SK-N-SH treated with all-trans-retinoic acid at 6 μM for 48 hours (cell line): ENCODE data around the gene CEMIP.

Source experiments
- ATAC-seq: fragments of 200-7000 bp; cut with Tn5 transposase; 3 replicates; pipeline ENCODE4 v1.9.1; 2020; ENCODE audit warnings: mild to moderate bottlenecking, moderate library complexity
- ARNTL ChIP-seq: fragments of 450-650 bp; formaldehyde crosslinking; IDR thresholded peaks from 2 replicates; pipeline ENCODE4 v1.5.0; 2020; ENCODE audit warnings: low read depth, mild to moderate bottlenecking, moderate library complexity, borderline replicate concordance
- BACH2 ChIP-seq: fragments of 250-450 bp; sonication (Bioruptor Pico); IDR thresholded peaks from 2 replicates; pipeline ENCODE4 v1.9.0; 2021; ENCODE audit warnings: mild to moderate bottlenecking, borderline replicate concordance
- CSDC2 ChIP-seq: fragments of 250-450 bp; sonication (Bioruptor Pico); IDR thresholded peaks from 2 replicates; pipeline ENCODE4 v1.5.0; 2020; ENCODE audit warnings: mild to moderate bottlenecking, moderate library complexity
- ESRRG ChIP-seq: fragments of 250-450 bp; sonication (Bioruptor Pico); IDR thresholded peaks from 2 replicates; pipeline ENCODE4 v1.6.1; 2021; ENCODE audit warnings: mild to moderate bottlenecking
- OSR1 ChIP-seq: fragments of 250-450 bp; sonication (Bioruptor Pico); IDR thresholded peaks from 2 replicates; pipeline ENCODE4 v1.8.0; 2022; ENCODE audit warnings: moderate library complexity, mild to moderate bottlenecking, inconsistent platforms
- PPARA ChIP-seq: fragments of 250-450 bp; sonication (Bioruptor Pico); IDR thresholded peaks from 2 replicates; pipeline ENCODE4 v1.5.0; 2020; ENCODE audit warnings: mild to moderate bottlenecking, borderline replicate concordance
- RARB ChIP-seq: fragments of 250-450 bp; sonication (Bioruptor Pico); IDR thresholded peaks from 2 replicates; pipeline ENCODE4 v1.8.0; 2021; ENCODE audit warnings: mild to moderate bottlenecking, moderate library complexity
- SNAI2 ChIP-seq: fragments of 250-450 bp; sonication (Bioruptor Pico); IDR thresholded peaks from 2 replicates; pipeline ENCODE4 v1.5.0; 2020; ENCODE audit warnings: mild to moderate bottlenecking, moderate library complexity
- TCF4 ChIP-seq: fragments of 250-450 bp; sonication (Bioruptor Pico); IDR thresholded peaks from 2 replicates; pipeline ENCODE4 v1.8.0; 2021; ENCODE audit warnings: mild to moderate bottlenecking, moderate library complexity, borderline replicate concordance
- TOX ChIP-seq: fragments of 250-450 bp; sonication (Bioruptor Pico); IDR thresholded peaks from 2 replicates; pipeline ENCODE4 v1.8.0; 2021; ENCODE audit warnings: mild to moderate bottlenecking, moderate library complexity, borderline replicate concordance
- ZFP3 ChIP-seq: fragments of 250-450 bp; sonication (Bioruptor Pico); IDR thresholded peaks from 2 replicates; pipeline ENCODE4 v1.5.0; 2020; ENCODE audit warnings: mild to moderate bottlenecking, moderate library complexity
- ZFP30 ChIP-seq: fragments of 450-650 bp; formaldehyde crosslinking; IDR thresholded peaks from 2 replicates; pipeline ENCODE4 v1.5.0; 2022; ENCODE audit warnings: mild to moderate bottlenecking, moderate library complexity
- ZNF565 ChIP-seq: fragments of 450-650 bp; formaldehyde crosslinking; conservative IDR thresholded peaks from 2 replicates; pipeline ENCODE4 v1.5.0; 2020; ENCODE audit warnings: low read depth, mild to moderate bottlenecking, moderate library complexity
- ZNF70 ChIP-seq: fragments of 450-650 bp; formaldehyde crosslinking; IDR thresholded peaks from 2 replicates; pipeline ENCODE4 v1.5.0; 2020; ENCODE audit warnings: mild to moderate bottlenecking, moderate library complexity
- ZNF8 ChIP-seq: fragments of 450-650 bp; formaldehyde crosslinking; IDR thresholded peaks from 2 replicates; pipeline ENCODE4 v1.5.0; 2020; ENCODE audit warnings: mild to moderate bottlenecking, moderate library complexity
- TF ChIP-seq, protein P1 (sequence below): fragments of 250-450 bp; sonication (Bioruptor Pico); IDR thresholded peaks from 2 replicates; pipeline ENCODE4 v1.5.1; 2020; ENCODE audit warnings: low read depth, mild to moderate bottlenecking, moderate library complexity
- TF ChIP-seq, protein P2 (sequence below): fragments of 250-450 bp; sonication (Bioruptor Pico); IDR thresholded peaks from 2 replicates; pipeline ENCODE4 v1.5.1; 2021; ENCODE audit warnings: mild to moderate bottlenecking, moderate library complexity
- TF ChIP-seq, protein P3 (sequence below): fragments of 250-450 bp; sonication (Bioruptor Pico); IDR thresholded peaks from 2 replicates; pipeline ENCODE4 v1.5.0; 2020; ENCODE audit warnings: mild to moderate bottlenecking, moderate library complexity
- TF ChIP-seq, protein P4 (sequence below): fragments of 250-450 bp; sonication (Bioruptor Pico); IDR thresholded peaks from 2 replicates; pipeline ENCODE4 v1.8.0; 2021; ENCODE audit warnings: low read depth, mild to moderate bottlenecking, moderate library complexity, borderline replicate concordance
- TF ChIP-seq, protein P5 (sequence below): fragments of 250-450 bp; sonication (Bioruptor Pico); IDR thresholded peaks from 2 replicates; pipeline ENCODE4 v1.8.0; 2020; ENCODE audit warnings: mild to moderate bottlenecking, moderate library complexity, borderline replicate concordance

CEMIP gene

DNA sequence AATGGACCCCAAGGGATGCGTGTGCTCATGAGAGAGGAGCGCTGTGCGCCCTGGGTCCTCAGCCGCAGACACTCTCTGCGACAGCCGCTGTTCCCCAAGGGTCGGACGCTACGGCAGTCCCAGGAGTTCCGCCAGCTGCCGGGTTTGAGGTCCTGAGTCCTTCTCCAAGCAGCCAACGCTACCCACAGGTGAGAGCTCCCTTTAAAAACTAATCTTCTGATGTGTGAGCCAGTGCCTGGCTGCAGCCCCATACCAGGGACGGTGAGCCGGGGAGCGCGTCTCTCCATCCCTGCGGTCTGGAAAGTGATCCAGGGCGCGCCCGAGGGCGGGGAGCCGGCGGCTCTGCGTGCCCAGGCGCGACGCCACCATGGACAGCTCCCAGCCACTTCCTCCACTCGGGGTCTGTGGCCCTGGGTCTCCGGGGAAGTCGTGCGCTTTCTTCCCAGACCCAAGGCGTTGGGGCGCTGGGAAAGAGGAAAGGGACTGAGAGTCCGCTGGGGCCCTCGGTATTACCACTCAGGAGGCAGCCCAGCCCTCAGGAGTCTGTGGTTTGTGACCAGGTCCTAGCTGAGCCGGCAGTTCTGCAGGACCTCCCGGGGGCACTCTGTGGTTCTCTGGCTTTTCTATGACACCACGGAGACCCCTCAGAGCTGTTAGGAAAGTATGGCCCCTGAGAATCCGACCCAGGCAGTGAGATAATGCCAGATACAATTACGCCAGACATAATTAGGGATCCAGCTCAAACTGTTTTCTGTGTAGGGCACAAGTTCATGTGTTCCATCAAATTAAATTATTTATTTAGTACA, 1.4 kb downstream of the CEMIP start:
- 0 out of 2 replicates have a peak, but pooled peaks have one; percentile 24 for TF ChIP-seq SNAI2 (CRISPR knock-in tag)
- TF ChIP-seq ZFP3 (CRISPR knock-in tag), result 0 out of 2 replicates have a peak, but pooled peaks have one; percentile 33
- TF ChIP-seq TCF4 (CRISPR knock-in tag), result no peak
- ATAC-seq, result peak; percentile 48

DNA sequence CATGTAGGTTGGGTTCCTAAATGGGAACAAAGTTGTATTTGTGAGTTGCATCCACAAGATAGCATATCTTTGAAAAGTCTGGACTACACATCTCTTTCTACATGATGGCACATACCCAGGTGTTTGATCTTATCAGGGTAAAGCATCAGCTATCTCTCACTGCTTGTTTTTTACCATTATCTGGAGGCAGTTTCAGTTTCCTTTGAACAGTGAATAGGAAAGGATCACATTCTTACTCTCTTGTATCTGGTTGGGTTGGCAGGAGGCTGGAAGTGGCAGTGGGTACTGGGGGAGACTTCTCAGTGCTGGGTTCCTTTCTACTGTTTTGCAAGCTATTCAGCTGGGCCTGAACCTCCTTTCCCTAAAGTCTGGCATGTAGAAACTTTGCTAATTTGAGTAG, 4.1 kb downstream of the CEMIP start:
- no peak for ATAC-seq
- TF ChIP-seq ZNF565 (CRISPR knock-in tag), result no peak
- no peak for TF ChIP-seq ZNF70 (CRISPR knock-in tag)
- TF ChIP-seq, protein P1, sequence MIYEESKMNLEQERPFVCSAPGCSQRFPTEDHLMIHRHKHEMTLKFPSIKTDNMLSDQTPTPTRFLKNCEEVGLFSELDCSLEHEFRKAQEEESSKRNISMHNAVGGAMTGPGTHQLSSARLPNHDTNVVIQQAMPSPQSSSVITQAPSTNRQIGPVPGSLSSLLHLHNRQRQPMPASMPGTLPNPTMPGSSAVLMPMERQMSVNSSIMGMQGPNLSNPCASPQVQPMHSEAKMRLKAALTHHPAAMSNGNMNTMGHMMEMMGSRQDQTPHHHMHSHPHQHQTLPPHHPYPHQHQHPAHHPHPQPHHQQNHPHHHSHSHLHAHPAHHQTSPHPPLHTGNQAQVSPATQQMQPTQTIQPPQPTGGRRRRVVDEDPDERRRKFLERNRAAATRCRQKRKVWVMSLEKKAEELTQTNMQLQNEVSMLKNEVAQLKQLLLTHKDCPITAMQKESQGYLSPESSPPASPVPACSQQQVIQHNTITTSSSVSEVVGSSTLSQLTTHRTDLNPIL (CRISPR knock-in tag), result no peak

DNA sequence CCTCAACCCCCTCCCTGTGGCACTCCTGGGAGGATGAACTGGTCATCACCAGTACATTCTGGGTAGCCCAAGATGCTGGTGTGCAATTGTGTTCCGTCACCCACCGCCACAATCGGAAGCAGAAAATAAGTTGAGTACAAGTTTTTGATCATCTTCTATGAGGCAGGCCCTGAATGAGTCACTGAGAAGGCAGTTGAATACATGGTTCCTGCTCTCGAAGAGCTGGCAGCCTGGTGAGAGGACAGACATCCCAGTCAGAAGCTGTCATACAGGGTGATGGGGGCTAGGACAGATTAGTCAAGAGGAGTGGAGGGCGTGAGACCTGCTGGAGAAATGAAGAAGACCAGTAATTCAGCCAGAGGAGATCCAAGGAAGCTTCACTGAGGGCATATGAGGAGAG, 6.2 kb downstream of the CEMIP start:
- TF ChIP-seq ZNF70 (CRISPR knock-in tag) (no peak), ARNTL (CRISPR knock-in tag) (no peak), ZFP30 (CRISPR knock-in tag) (no peak), ZNF565 (CRISPR knock-in tag) (no peak), TCF4 (CRISPR knock-in tag) (no peak), ESRRG (CRISPR knock-in tag) (no peak), PPARA (no peak), ZNF8 (no peak), CSDC2 (CRISPR knock-in tag) (no peak), ZFP3 (CRISPR knock-in tag) (no peak), OSR1 (no peak), BACH2 (CRISPR knock-in tag) (no peak), TOX (CRISPR knock-in tag) (no peak), RARB (CRISPR knock-in tag) (no peak)
- TF ChIP-seq, protein P2, sequence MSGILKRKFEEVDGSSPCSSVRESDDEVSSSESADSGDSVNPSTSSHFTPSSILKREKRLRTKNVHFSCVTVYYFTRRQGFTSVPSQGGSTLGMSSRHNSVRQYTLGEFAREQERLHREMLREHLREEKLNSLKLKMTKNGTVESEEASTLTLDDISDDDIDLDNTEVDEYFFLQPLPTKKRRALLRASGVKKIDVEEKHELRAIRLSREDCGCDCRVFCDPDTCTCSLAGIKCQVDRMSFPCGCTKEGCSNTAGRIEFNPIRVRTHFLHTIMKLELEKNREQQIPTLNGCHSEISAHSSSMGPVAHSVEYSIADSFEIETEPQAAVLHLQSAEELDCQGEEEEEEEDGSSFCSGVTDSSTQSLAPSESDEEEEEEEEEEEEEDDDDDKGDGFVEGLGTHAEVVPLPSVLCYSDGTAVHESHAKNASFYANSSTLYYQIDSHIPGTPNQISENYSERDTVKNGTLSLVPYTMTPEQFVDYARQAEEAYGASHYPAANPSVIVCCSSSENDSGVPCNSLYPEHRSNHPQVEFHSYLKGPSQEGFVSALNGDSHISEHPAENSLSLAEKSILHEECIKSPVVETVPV, result no peak
- TF ChIP-seq, protein P3, sequence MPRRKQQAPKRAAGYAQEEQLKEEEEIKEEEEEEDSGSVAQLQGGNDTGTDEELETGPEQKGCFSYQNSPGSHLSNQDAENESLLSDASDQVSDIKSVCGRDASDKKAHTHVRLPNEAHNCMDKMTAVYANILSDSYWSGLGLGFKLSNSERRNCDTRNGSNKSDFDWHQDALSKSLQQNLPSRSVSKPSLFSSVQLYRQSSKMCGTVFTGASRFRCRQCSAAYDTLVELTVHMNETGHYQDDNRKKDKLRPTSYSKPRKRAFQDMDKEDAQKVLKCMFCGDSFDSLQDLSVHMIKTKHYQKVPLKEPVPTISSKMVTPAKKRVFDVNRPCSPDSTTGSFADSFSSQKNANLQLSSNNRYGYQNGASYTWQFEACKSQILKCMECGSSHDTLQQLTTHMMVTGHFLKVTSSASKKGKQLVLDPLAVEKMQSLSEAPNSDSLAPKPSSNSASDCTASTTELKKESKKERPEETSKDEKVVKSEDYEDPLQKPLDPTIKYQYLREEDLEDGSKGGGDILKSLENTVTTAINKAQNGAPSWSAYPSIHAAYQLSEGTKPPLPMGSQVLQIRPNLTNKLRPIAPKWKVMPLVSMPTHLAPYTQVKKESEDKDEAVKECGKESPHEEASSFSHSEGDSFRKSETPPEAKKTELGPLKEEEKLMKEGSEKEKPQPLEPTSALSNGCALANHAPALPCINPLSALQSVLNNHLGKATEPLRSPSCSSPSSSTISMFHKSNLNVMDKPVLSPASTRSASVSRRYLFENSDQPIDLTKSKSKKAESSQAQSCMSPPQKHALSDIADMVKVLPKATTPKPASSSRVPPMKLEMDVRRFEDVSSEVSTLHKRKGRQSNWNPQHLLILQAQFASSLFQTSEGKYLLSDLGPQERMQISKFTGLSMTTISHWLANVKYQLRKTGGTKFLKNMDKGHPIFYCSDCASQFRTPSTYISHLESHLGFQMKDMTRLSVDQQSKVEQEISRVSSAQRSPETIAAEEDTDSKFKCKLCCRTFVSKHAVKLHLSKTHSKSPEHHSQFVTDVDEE (CRISPR knock-in tag), result no peak
- TF ChIP-seq, protein P4, sequence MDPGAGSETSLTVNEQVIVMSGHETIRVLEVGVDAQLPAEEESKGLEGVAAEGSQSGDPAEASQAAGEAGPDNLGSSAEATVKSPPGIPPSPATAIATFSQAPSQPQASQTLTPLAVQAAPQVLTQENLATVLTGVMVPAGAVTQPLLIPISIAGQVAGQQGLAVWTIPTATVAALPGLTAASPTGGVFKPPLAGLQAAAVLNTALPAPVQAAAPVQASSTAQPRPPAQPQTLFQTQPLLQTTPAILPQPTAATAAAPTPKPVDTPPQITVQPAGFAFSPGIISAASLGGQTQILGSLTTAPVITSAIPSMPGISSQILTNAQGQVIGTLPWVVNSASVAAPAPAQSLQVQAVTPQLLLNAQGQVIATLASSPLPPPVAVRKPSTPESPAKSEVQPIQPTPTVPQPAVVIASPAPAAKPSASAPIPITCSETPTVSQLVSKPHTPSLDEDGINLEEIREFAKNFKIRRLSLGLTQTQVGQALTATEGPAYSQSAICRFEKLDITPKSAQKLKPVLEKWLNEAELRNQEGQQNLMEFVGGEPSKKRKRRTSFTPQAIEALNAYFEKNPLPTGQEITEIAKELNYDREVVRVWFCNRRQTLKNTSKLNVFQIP (CRISPR knock-in tag), result no peak
- TF ChIP-seq, protein P5, sequence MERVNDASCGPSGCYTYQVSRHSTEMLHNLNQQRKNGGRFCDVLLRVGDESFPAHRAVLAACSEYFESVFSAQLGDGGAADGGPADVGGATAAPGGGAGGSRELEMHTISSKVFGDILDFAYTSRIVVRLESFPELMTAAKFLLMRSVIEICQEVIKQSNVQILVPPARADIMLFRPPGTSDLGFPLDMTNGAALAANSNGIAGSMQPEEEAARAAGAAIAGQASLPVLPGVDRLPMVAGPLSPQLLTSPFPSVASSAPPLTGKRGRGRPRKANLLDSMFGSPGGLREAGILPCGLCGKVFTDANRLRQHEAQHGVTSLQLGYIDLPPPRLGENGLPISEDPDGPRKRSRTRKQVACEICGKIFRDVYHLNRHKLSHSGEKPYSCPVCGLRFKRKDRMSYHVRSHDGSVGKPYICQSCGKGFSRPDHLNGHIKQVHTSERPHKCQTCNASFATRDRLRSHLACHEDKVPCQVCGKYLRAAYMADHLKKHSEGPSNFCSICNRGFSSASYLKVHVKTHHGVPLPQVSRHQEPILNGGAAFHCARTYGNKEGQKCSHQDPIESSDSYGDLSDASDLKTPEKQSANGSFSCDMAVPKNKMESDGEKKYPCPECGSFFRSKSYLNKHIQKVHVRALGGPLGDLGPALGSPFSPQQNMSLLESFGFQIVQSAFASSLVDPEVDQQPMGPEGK (CRISPR knock-in tag), result no peak
- ATAC-seq, result no peak
